Mucosa of gallbladder (tissue), 1 donor: Measurements from ENCODE around the gene ASTL. TPM values are rescaled to one million over a fixed set of nuclear protein-coding genes. Genes with fewer than 3 reads are reported as not detected.

ENCODE experiments used
- DNase-seq: peaks from one replicate; pipeline ENCODE4 v3.0.0-alpha.2; 2020; ENCODE audit warnings: low spot score
- total RNA-seq: library from RNA; stranded (reverse); gene quantifications from one replicate; pipeline ENCODE4 v1.2.1, GENCODE V29; 2021
- donor health status: DM: no; HTN: no; CAD: no.

Gene ASTL
- total RNA-seq, 1 donor from 2014 or later: not detected

DNA sequence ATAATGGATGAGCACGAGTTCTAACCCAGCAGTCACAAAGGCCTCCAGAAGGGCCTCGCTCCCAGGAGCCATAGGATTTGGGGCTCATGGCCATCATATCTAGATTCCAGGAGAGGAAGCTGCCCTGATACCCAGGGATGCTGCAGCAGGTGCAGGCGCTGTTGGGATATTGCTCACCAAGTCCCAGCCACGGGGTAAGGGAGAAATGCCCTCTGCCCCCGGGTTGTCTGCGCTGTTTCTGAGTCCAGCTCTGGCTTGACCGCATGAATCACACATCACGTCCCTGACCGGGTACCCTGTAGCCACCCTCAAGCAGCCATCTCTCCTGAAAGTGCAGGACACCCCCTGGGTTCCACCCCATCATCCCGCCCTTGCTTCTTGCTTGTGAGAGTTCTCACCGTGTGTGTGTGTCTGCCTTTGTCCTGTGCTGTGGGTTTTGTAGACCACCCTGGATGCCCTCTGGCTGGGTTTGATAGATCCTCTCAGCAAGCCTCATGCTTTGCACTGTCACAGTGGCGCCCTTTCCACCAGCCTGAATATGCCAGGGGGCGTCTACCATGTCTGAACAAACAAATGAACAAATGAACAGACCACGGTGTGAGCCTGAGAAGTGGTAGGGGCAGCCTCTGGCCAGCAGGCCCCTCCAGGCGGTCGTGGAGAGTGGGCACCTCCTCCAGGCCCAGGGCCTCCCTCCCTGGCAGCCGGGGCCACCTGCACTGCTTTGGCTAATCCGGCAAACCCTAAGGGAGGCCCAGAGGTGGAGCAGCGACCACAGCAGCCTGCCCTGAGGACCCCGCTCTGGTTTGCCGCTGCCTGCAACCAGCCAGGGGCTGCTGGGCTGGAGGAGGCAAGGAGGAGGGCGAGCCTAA lies 54.1 kb downstream of the ASTL start:
- DNase-seq: no peak

DNA sequence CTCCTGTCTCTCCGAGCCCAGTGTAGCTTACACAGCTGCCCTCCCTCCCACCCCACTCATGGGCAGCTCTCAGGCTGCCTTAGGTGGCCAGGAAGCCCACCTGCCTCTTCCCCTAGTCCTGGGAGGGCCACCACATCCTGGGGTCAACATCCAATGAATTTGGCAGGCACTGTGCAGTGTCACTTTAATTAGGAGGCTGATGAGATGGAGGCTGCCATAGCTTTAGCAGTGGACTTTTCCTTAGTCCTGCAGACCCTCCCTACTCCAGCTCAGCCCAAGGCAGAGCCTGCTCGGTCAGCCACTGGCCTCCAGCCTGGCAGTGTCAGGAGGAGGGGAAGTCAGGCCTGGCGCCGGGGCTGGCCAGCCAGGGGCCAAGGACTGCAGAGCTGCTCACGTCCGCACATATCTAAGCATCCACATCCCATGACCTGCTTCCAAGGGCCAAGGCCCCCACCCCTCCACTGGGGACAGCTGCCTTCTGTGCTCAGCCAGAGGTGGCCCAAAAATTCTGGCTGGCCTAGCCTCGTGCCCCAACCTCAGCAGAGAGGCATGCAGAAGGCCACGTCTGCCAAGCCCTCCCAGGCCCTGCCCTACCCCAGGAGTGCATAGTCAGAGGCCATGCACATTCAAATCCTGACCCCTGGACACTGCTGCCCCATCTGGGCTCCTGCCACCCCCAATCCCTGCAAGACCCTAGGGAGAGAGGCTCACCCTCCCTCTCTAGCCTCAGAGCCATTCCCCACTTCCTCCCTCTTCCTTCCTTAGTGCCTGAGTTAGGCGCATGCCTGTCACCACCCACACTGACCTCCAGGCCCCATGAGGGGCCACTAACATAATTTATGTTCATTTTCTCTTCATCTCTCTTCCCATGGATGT lies 55.0 kb downstream of the ASTL start:
- DNase-seq: no peak

DNA sequence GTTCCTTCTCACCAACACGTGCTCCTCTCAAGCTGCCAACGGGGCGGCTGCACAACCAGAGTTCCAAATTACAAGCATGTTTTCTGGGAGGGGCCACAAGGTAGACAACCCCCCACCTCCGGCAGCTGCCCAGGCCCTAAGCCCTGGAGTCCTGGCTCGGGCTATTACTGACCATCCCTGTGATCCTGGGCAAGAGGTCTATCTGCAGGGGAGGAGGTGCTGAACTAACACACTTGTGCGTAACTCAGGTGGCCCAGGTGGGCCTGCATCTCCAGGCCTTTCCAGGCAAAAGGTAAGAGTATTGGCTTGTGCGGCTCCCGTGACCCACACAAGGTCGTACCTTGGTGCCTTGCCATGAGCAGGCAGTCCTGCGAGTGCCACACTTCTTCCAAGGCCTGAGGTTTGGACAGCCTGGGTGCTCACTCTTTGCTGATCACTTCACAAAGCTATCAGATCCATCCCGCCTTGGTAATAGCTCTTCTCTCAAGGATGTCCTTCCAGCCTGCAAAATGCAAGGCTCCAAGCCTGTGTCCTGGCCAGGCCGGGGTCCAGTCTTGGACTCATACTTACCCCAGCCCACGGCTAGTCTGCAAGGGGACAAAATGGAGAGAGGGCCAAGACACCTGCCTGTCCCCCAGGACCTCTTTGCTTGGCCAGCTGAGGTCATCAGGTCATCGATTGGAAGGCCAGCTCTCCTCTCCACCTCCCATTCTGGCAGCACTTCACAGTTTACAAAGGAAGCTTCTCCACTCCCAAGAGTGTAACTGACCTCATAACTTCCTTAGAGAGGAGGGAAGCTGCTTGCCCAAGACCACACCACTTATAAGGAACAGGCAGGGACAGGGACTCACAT lies 55.9 kb downstream of the ASTL start:
- no peak for DNase-seq

DNA sequence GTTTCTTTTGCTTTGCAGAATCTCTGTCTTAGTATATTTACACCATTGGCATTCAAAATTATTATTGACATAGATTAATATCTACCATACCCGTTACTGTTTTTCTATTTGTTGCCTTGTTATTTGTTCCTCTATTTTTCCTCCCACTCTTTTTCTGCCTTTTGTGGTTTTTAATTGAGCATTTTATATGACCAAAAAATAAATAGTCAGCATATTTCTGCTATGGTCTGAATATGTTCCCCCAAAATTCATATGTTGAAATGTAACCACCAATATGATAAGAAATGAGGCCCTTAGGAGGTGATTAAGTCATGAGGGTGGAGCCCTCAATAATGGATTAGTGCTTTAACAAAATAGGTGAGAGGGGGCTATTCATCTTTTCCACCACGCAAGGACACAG lies 57.3 kb downstream of the ASTL start:
- DNase-seq: no peak

DNA sequence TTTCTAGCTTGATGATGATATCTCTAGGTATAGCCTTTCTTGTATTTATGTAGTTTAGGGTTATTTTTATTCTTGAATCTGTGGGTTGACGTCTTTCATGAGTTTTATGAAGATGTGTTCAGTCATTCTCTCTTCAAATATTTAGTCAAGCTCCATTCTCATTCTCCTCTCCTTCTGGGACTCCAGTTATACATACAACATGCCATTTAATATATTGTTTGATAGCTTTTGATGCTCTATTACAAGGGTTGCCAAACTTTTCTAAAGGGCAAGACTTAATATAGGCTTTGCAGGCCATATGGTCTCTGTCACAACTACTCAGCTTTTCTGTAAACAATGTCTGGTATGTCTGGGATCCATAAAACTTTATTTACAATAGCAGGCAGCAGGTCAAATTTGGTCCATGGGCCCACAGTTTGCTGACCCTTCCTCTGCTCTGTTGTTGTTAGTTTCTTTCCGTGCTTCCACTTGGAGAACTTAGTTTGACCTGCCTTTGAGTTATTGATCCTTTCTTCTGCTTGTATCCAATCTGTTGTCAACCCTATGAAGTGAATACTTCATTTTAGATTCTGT lies 63.0 kb downstream of the ASTL start:
- no peak for DNase-seq

DNA sequence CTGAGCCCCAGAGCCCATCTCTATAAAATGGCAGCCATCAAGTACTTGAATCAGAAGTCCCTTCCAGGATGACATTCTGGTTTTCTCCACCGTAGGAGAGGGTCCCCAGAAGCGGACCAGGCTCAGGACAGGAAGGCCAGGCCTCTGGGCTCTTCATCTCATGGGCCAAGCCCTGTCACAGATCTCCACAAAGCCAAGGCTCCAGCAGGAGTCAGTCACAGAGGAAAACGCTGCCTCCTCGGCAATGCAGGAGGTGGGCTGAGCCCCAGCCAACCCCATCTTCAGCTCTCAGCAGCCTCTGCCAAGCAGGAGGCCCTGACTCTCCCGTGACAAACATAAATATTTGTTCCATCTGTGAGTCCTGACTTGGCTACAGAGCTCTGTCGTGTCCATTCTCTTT lies 64.1 kb downstream of the ASTL start:
- no peak for DNase-seq

DNA sequence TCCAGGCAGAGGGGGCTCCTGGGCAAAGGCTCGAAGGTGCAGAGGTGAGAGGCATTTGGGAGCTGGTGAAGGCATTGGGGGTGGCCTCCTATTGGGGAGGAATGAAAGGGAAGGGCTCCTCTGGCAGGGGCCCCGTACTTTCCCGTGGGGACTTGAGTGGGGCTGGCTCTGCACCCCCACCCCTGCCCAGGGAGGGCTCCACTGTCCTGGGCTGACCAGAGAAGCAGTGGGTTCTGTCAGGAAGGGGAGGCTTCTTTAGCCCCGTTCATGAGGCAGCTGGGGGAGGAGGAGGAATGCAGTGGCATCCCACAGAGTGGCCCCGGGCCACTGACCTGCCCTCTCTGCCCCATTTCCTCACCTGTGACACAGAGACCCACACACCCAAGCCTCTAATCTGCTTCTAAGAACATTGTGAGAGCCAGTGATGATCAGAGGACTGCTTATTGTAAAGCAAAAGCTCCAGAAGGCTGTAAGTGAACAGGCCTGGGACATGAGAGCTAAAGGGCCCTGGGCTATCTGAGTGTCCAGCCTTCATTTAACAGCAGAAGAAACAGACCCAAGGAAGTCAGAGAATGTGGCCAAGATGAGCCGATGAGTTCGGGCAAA lies 65.0 kb downstream of the ASTL start:
- no peak for DNase-seq

Other genes with a start within 250 kb of the ASTL start
- gene ANKRD36C, start 146.7 kb downstream of the ASTL start, total RNA-seq: 18.5 TPM
- 3.0 TPM for gene GPAT2, start 103.6 kb downstream of the ASTL start, total RNA-seq
- 0.95 TPM for gene ADRA2B, start 21.9 kb downstream of the ASTL start, total RNA-seq
- 11.3 TPM for gene DUSP2, start 6.9 kb upstream of the ASTL start, total RNA-seq
- gene STARD7, start 70.3 kb upstream of the ASTL start, total RNA-seq: 117 TPM
- 80.3 TPM for gene TMEM127, start 127.5 kb upstream of the ASTL start, total RNA-seq
- 69.3 TPM for gene CIAO1, start 127.7 kb upstream of the ASTL start, total RNA-seq
- gene SNRNP200, start 167.0 kb upstream of the ASTL start, total RNA-seq: 113 TPM
- gene ITPRIPL1, start 186.8 kb upstream of the ASTL start, total RNA-seq: 1.5 TPM
- 1.2 TPM for gene NCAPH, start 197.3 kb upstream of the ASTL start, total RNA-seq